B cell (primary cell): ENCODE data around the gene ADIG. TPM values are rescaled to one million over a fixed set of nuclear protein-coding genes. Genes with fewer than 3 reads are reported as not detected.

Source experiments
- ATAC-seq: fragments of 200-7000 bp; cut with Tn5 transposase; one replicate; pipeline ENCODE4 v1.10.0; 2021; ENCODE audit warnings: low read depth, mild to moderate bottlenecking, moderate number of reproducible peaks, moderate library complexity
- CTCF ChIA-PET: fragments of 350-600 bp; sonication (Branson Sonifier 250); formaldehyde crosslinking; loops from one replicate; lab custom pipeline; 2021; ENCODE audit warnings: antibody characterized with exemption, inconsistent platforms; lab: Charles Lee
- POLR2A ChIA-PET: fragments of 350-600 bp; sonication (Branson Sonifier 250); formaldehyde crosslinking; loops from one replicate; lab custom pipeline; 2021; ENCODE audit warnings: antibody characterized with exemption; lab: Charles Lee
- DNase-seq: peaks from one replicate; pipeline ENCODE4 v3.0.0; 2013
- H2AFZ ChIP-seq: 2 replicates; pipeline ENCODE4 v1.6.1; 2012; ENCODE audit warnings: mild to moderate bottlenecking, low read depth, low read length; ENCODE audit not compliant: insufficient read depth, poor library complexity, severe bottlenecking
- H3K27ac ChIP-seq, 2 donors: 1 replicate in 1 of 2; 2 replicates in 1 of 2; pipeline ENCODE4 v1.5.1; 2012 to 2013; ENCODE audit warnings: low read length in 2 of 2, mild to moderate bottlenecking in 2 of 2, moderate library complexity in 1 of 2
- H3K27me3 ChIP-seq, 4 experiments: fragments of 200-600 bp in 1 of 4; sonication (generic) in 1 of 4; replicated peaks in 1 of 4; 1 replicate in 2 of 4; 2 replicates in 2 of 4; pipeline versions ENCODE4 v1.6.1 to v1.7.0; 2013 to 2016; ENCODE audit warnings: low read length in 3 of 4, mild to moderate bottlenecking in 2 of 4, mixed read lengths in 1 of 4, moderate library complexity in 1 of 4; ENCODE audit not compliant: insufficient read depth in 4 of 4, control insufficient read depth in 3 of 4; ENCODE audit errors: control extremely low read depth in 1 of 4
- H3K36me3 ChIP-seq, 2 experiments: replicated peaks in 1 of 2; 1 replicate in 1 of 2; 2 replicates in 1 of 2; pipeline versions ENCODE4 v1.6.1 to v1.7.1; 2013; ENCODE audit warnings: low read length in 1 of 2; ENCODE audit not compliant: insufficient read depth in 2 of 2, control insufficient read depth in 1 of 2; ENCODE audit errors: control extremely low read depth in 1 of 2, extremely low read depth in 1 of 2
- H3K4me1 ChIP-seq, 2 donors: fragments of 200-600 bp in 1 of 2; sonication (generic) in 1 of 2; 1 replicate in 1 of 2; 2 replicates in 1 of 2; pipeline versions ENCODE4 v1.5.1 to v1.6.1; 2013 to 2017; ENCODE audit warnings: low read length in 2 of 2; ENCODE audit not compliant: control insufficient read depth in 2 of 2, insufficient read depth in 2 of 2
- H3K4me2 ChIP-seq: replicated peaks from 2 replicates; pipeline ENCODE3; 2012; ENCODE audit warnings: mild to moderate bottlenecking, low read depth, low read length; ENCODE audit not compliant: poor library complexity, severe bottlenecking
- H3K4me3 ChIP-seq, 5 experiments: fragments of 200-600 bp in 1 of 5; sonication (generic) in 1 of 5; 1 replicate in 3 of 5; 2 replicates in 2 of 5; pipeline versions ENCODE4 v1.5.1 to v1.7.0; 2011 to 2016; ENCODE audit warnings: low read length in 4 of 5, mild to moderate bottlenecking in 4 of 5, low read depth in 2 of 5, control low read depth in 1 of 5, moderate library complexity in 1 of 5; ENCODE audit not compliant: insufficient read depth in 1 of 5; ENCODE audit errors: control extremely low read depth in 1 of 5, extremely low read depth in 1 of 5
- H3K79me2 ChIP-seq: fragments of 200-600 bp; sonication (generic); one replicate; pipeline ENCODE4 v1.6.0; 2016; ENCODE audit warnings: low read length; ENCODE audit not compliant: control insufficient read depth, insufficient read depth
- H3K9ac ChIP-seq: fragments of 200-600 bp; sonication (generic); 2 replicates; pipeline ENCODE4 v1.6.1; 2017; ENCODE audit warnings: mild to moderate bottlenecking, low read length, moderate library complexity
- H3K9me3 ChIP-seq, 3 donors: one replicate each; pipeline versions ENCODE4 v1.6.1 to v1.7.1; 2013; ENCODE audit warnings: low read length in 2 of 3; ENCODE audit not compliant: control insufficient read depth in 2 of 3, insufficient read depth in 1 of 3; ENCODE audit errors: control extremely low read depth in 1 of 3
- H4K20me1 ChIP-seq: 2 replicates; pipeline ENCODE4 v1.6.0; 2012; ENCODE audit warnings: mild to moderate bottlenecking, low read length; ENCODE audit not compliant: insufficient read depth, control insufficient read depth, poor library complexity, severe bottlenecking
- H3K27ac Mint-ChIP-seq: one replicate; pipeline ENCODE4 v1.8.0; 2021; ENCODE audit warnings: mixed read lengths
- H3K27me3 Mint-ChIP-seq: one replicate; pipeline ENCODE4 v1.8.0; 2021; ENCODE audit warnings: mixed read lengths
- H3K4me1 Mint-ChIP-seq: one replicate; pipeline ENCODE4 v1.8.0; 2021; ENCODE audit warnings: mixed read lengths
- H3K4me3 Mint-ChIP-seq: one replicate; pipeline ENCODE4 v1.8.0; 2021; ENCODE audit warnings: mixed read lengths
- H3K9me3 Mint-ChIP-seq: one replicate; pipeline ENCODE4 v1.8.0; 2022; ENCODE audit warnings: mixed read lengths; ENCODE audit not compliant: insufficient read depth
- EZH2 ChIP-seq: IDR thresholded peaks from 2 replicates; pipeline ENCODE4 v1.6.1; 2012; ENCODE audit warnings: borderline replicate concordance, low read depth, mild to moderate bottlenecking, moderate library complexity, low read length; ENCODE audit not compliant: insufficient read depth, poor library complexity, severe bottlenecking
- WGBS: methylation state at CpG from one replicate; pipeline ENCODE4 v1.1.5; 2013; ENCODE audit warnings: missing lambda C conversion rate; ENCODE audit not compliant: insufficient coverage; 5-methylcytosine and 5-hydroxymethylcytosine counted together
- intact Hi-C: fragments of 100-400 bp; cut with micrococcal nuclease; formaldehyde crosslinking; loops from one replicate; pipeline ENCODE4 v1.10.0; 2022
- polyA plus RNA-seq: library from polyadenylated mRNA; depleted of rRNA; stranded (reverse); fragments of >200 nt; gene quantifications from 2 replicates; pipeline ENCODE4 v1.2.3, GENCODE V29; 2012
- total RNA-seq, 2 donors: library from RNA; stranded (reverse); fragments of 120-200 nt in 1 of 2; gene quantifications; 1 replicate in 1 of 2; 2 replicates in 1 of 2; pipeline versions ENCODE4 v1.2.3 to v1.2.4, GENCODE V29; 2013 to 2022
- TF ChIP-seq, protein P1 (sequence below): fragments of 200-600 bp; IDR thresholded peaks from one replicate; pipeline ENCODE4 v1.8.0; 2022; ENCODE audit warnings: antibody characterized with exemption, mild to moderate bottlenecking

The ADIG gene
- total and polyA plus RNA-seq, 2 donors (not counting 1 experiment from before 2014, with no cell fraction given), result not detected

DNA sequence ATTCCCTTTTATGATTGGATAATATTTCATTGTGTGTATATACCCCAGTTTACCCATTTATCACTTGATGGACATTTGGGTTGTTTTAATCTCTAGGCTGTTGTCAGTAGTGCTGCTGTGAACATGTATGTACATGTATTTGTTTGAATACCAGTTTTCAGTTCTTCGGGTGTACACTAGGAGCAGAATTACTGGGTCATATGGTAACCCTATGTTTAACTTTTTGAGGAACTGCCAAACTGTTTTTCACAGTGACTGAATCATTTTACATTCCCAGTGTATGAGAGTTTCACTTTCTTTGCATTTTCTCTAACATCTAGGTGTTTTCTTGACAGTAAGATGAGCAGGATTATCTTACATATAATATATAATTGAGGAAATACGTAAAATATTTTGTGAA lies 44.7 kb upstream of the ADIG start:
- no peak for DNase-seq
- H3K4me3 Mint-ChIP-seq, result no peak overlapping the region
- Histone ChIP-seq H3K36me3 (peaks cover 6 to 96% of the 10 kb centered on the region in 2 experiments), H3K4me3 (no peak overlapping the region), H4K20me1 (no peaks in the 10 kb centered on the region), H3K27me3 (no peaks in the 10 kb centered on the region), H3K9ac (no peak overlapping the region), H3K4me1 (no peaks in the 10 kb centered on the region), H2AFZ (no peak overlapping the region), H3K27ac (no peak overlapping the region), H3K4me2 (no peak overlapping the region), H3K9me3 (no peaks in the 10 kb centered on the region), H3K79me2 (no peaks in the 10 kb centered on the region)
- no peaks in the 10 kb centered on the region for H3K4me1 Mint-ChIP-seq
- no peaks in the 10 kb centered on the region for H3K9me3 Mint-ChIP-seq
- POLR2A ChIA-PET, result no interaction called here
- intact Hi-C loops, result no loop called here
- no CpG with 5 or more reads among the region's 2 CpGs for WGBS
- CTCF ChIA-PET, result no interaction called here
- TF ChIP-seq, protein P1, sequence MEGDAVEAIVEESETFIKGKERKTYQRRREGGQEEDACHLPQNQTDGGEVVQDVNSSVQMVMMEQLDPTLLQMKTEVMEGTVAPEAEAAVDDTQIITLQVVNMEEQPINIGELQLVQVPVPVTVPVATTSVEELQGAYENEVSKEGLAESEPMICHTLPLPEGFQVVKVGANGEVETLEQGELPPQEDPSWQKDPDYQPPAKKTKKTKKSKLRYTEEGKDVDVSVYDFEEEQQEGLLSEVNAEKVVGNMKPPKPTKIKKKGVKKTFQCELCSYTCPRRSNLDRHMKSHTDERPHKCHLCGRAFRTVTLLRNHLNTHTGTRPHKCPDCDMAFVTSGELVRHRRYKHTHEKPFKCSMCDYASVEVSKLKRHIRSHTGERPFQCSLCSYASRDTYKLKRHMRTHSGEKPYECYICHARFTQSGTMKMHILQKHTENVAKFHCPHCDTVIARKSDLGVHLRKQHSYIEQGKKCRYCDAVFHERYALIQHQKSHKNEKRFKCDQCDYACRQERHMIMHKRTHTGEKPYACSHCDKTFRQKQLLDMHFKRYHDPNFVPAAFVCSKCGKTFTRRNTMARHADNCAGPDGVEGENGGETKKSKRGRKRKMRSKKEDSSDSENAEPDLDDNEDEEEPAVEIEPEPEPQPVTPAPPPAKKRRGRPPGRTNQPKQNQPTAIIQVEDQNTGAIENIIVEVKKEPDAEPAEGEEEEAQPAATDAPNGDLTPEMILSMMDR, result no peak
- no peak for TF ChIP-seq EZH2
- H3K27me3 Mint-ChIP-seq, result no peaks in the 10 kb centered on the region
- H3K27ac Mint-ChIP-seq, result no peak overlapping the region
- ATAC-seq, result no peak

DNA sequence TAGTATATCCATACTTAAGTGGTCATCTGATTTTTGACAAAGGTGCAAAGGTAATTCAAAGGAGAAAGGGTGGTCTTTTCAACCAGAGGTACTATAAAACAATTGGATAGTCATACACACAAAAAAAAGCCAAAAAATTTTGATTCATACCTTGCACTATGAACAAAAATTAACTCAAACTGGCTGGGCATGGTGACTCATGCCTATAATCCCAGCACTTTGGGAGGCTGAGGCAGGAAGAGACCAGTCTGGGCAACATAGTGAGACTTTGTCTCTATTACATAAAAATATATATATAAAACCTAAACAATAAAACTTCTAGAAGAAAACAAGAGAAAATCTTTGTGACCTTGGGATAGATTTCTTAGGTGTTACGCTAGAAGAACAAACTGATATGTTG lies 43.8 kb upstream of the ADIG start:
- POLR2A ChIA-PET, result no interaction called here
- H3K36me3 ChIP-seq, result peaks cover 2 to 97% of the 10 kb centered on the region in 2 experiments
- H3K79me2 ChIP-seq, result no peaks in the 10 kb centered on the region
- CTCF ChIA-PET, result no interaction called here
- no peak overlapping the region for H2AFZ ChIP-seq
- no peak overlapping the region for H3K27ac ChIP-seq
- H3K9ac ChIP-seq, result no peak overlapping the region
- DNase-seq (no peak), ATAC-seq (no peak)
- no peak for TF ChIP-seq EZH2
- TF ChIP-seq, protein P1, result no peak
- H3K4me1 ChIP-seq, result no peaks in the 10 kb centered on the region
- no peak overlapping the region for H3K4me3 ChIP-seq
- Mint-ChIP-seq H3K4me3 (no peak overlapping the region), H3K27me3 (no peaks in the 10 kb centered on the region), H3K4me1 (no peaks in the 10 kb centered on the region), H3K27ac (no peak overlapping the region), H3K9me3 (no peaks in the 10 kb centered on the region)
- no peaks in the 10 kb centered on the region for H4K20me1 ChIP-seq
- H3K9me3 ChIP-seq, result no peaks in the 10 kb centered on the region
- no peak overlapping the region for H3K4me2 ChIP-seq
- no peaks in the 10 kb centered on the region for H3K27me3 ChIP-seq
- intact Hi-C loops, result no loop called here
- no CpG with 5 or more reads among the region's 1 CpG for WGBS
